MCF 10A (cell line): ENCODE data around the gene SPARC. TPM values are rescaled to one million over a fixed set of nuclear protein-coding genes. Genes with fewer than 3 reads are reported as not detected.

Experiments used
- BruUV-seq: library from RNA; stranded (reverse); fragments of 400-500 nt; replicated peaks from 2 replicates; lab custom pipeline; 2021; lab: Mats Ljungman, UMichigan
- CTCF ChIA-PET: fragments of 300-600 bp; sonication (Branson Sonifier 250); formaldehyde crosslinking; extraction: SDS; loops from one replicate; lab custom pipeline; 2021; ENCODE audit warnings: antibody characterized with exemption, inconsistent platforms; lab: Yijun Ruan, JAX
- POLR2A ChIA-PET: fragments of 300-600, 350-650 bp; sonication (Branson Sonifier 250); formaldehyde crosslinking; extraction: SDS; loops from one replicate; lab custom pipeline; 2020; ENCODE audit warnings: antibody characterized with exemption, inconsistent platforms; lab: Yijun Ruan, JAX
- DNase-seq: peaks from one replicate; pipeline ENCODE4 v3.0.0-alpha.2; 2018; ENCODE audit not compliant: unreplicated experiment
- H3K27ac Mint-ChIP-seq: one replicate; pipeline ENCODE4 v1.8.0; 2022; ENCODE audit warnings: mild to moderate bottlenecking, low read depth, mixed read lengths; ENCODE audit not compliant: unreplicated experiment
- H3K27me3 Mint-ChIP-seq: one replicate; pipeline ENCODE4 v1.8.0; 2022; ENCODE audit warnings: mixed read lengths; ENCODE audit not compliant: insufficient read depth, unreplicated experiment
- H3K36me3 Mint-ChIP-seq: one replicate; pipeline ENCODE4 v1.8.0; 2022; ENCODE audit warnings: mild to moderate bottlenecking, moderate library complexity, mixed read lengths; ENCODE audit not compliant: insufficient read depth, unreplicated experiment
- H3K4me1 Mint-ChIP-seq: one replicate; pipeline ENCODE4 v1.8.0; 2022; ENCODE audit warnings: mixed read lengths; ENCODE audit not compliant: insufficient read depth, unreplicated experiment
- H3K4me3 Mint-ChIP-seq: one replicate; pipeline ENCODE4 v1.8.0; 2022; ENCODE audit warnings: mild to moderate bottlenecking, moderate library complexity, mixed read lengths; ENCODE audit not compliant: unreplicated experiment
- H3K9me3 Mint-ChIP-seq: one replicate; pipeline ENCODE4 v1.8.0; 2022; ENCODE audit warnings: mixed read lengths; ENCODE audit not compliant: unreplicated experiment
- intact Hi-C: fragments of 100-400 bp; cut with micrococcal nuclease; formaldehyde crosslinking; loops from 2 replicates; pipeline ENCODE4 v1.14.1; 2022
- total RNA-seq: library from RNA; stranded (reverse); gene quantifications from 2 replicates; pipeline ENCODE4 v1.2.3, GENCODE V29; 2022
- TF ChIP-seq, protein P1 (sequence below): fragments of 200-600 bp; IDR thresholded peaks from one replicate; pipeline ENCODE4 v1.8.0; 2022; ENCODE audit warnings: antibody characterized with exemption, mild to moderate bottlenecking; ENCODE audit not compliant: unreplicated experiment

SPARC gene
- total RNA-seq, 1 experiment from 2014 or later: 32.6 TPM

DNA sequence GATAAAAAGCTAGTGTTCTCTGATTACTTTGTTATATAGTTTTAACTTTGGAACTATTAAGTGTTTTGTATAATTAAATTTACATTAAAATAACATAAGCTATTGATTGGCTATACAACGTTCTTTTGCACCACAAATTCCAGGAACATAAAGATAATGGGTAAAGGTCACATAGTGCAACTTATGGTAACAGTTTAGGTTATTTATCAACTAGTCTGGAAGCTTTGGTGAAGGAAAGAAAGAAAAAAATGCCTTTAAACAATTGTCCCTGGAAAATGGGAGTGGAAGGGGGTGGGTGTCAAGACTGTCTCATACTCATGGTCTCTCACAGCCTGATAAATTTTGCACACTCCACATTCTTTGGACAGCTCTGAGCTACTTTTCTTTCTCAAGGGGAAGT, 17.1 kb upstream of the SPARC start:
- intact Hi-C loops: no loop called here
- no peak for DNase-seq
- ChIA-PET CTCF (interaction anchor here (0.8 to 11.4 kb wide), 9 partner anchors 13 to 52 kb away, joined by 3 to 68 read pairs (median 5); no protein-coding TSS in a partner anchor), POLR2A (interaction anchor here (0.8 to 1.3 kb wide), 5 partner anchors 21 to 69 kb away, joined by 3 to 4 read pairs (median 3); partner anchors contain the start of gene G3BP1)
- H3K4me3 Mint-ChIP-seq: no peak overlapping the region
- H3K36me3 Mint-ChIP-seq: no peaks in the 10 kb centered on the region
- BruUV-seq: no TSS peak
- no peaks in the 10 kb centered on the region for H3K9me3 Mint-ChIP-seq
- H3K27me3 Mint-ChIP-seq: no peaks in the 10 kb centered on the region
- TF ChIP-seq, protein P1, sequence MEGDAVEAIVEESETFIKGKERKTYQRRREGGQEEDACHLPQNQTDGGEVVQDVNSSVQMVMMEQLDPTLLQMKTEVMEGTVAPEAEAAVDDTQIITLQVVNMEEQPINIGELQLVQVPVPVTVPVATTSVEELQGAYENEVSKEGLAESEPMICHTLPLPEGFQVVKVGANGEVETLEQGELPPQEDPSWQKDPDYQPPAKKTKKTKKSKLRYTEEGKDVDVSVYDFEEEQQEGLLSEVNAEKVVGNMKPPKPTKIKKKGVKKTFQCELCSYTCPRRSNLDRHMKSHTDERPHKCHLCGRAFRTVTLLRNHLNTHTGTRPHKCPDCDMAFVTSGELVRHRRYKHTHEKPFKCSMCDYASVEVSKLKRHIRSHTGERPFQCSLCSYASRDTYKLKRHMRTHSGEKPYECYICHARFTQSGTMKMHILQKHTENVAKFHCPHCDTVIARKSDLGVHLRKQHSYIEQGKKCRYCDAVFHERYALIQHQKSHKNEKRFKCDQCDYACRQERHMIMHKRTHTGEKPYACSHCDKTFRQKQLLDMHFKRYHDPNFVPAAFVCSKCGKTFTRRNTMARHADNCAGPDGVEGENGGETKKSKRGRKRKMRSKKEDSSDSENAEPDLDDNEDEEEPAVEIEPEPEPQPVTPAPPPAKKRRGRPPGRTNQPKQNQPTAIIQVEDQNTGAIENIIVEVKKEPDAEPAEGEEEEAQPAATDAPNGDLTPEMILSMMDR: no peak
- H3K27ac Mint-ChIP-seq: no peak overlapping the region
- H3K4me1 Mint-ChIP-seq: peaks cover 16% of the 10 kb centered on the region

DNA sequence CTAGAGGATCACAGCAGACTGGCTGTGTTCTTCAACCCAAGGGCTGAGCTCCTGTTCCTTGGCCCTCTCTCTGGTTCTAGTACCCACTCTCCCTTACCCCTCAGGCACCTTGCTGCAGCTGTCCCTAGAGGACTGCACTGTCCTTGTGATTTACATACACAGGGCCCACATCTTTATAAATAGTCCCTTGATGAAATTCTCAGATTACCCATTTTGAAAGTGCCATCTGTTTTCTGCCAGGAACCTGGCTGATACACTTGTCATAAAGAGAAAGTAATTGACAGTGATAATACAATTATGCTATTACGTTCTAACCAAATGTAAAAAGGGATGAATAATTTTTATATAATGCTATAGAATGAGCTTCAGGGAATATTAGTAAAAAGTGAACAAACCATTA, 16.5 kb upstream of the SPARC start:
- Mint-ChIP-seq H3K36me3 (no peaks in the 10 kb centered on the region), H3K4me3 (no peak overlapping the region), H3K27ac (no peak overlapping the region), H3K27me3 (no peaks in the 10 kb centered on the region), H3K9me3 (no peaks in the 10 kb centered on the region), H3K4me1 (peaks cover 18% of the 10 kb centered on the region)
- BruUV-seq: no TSS peak
- intact Hi-C loops: no loop called here
- CTCF ChIA-PET: interaction anchor here (0.7 to 11.4 kb wide), 11 partner anchors 12 to 54 kb away, joined by 3 to 68 read pairs (median 4); no protein-coding TSS in a partner anchor
- DNase-seq: no peak
- POLR2A ChIA-PET: interaction anchor here (0.6 to 1.3 kb wide), 6 partner anchors 9 to 70 kb away, joined by 3 to 5 read pairs (median 3); partner anchors contain the start of gene G3BP1
- TF ChIP-seq, protein P1: no peak

DNA sequence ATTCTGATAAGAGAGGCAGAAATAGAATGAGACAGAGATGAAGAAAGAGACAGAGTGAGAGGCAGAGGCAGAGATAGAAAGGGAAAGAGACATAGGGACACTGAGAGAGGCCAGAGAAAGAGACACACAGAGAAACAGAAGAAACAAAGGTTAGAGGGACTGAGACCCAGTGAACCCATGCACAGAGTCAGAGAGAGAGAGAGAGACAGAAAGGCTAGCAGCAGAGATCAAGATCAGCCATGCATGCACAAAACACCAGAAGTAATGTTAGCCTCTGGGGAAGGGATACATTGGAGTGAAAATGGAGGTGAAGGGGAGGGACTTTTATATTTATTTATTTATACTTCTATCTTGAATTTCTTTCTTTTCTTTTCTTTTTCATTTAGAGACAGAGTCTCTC, 14.1 kb upstream of the SPARC start:
- ChIA-PET POLR2A (interaction anchor here (0.6 kb wide), 1 partner anchor 169 kb away, joined by 4 read pairs; no protein-coding TSS in a partner anchor), CTCF (interaction anchor here (0.7 to 11.4 kb wide), 4 partner anchors 17 to 100 kb away, joined by 3 to 68 read pairs (median 10); no protein-coding TSS in a partner anchor)
- BruUV-seq: no TSS peak
- Mint-ChIP-seq H3K4me3 (no peak overlapping the region), H3K27me3 (no peaks in the 10 kb centered on the region), H3K9me3 (no peaks in the 10 kb centered on the region), H3K4me1 (peaks cover 18% of the 10 kb centered on the region), H3K36me3 (no peaks in the 10 kb centered on the region), H3K27ac (no peak overlapping the region)
- no peak for DNase-seq
- TF ChIP-seq, protein P1: no peak
- intact Hi-C loops: no loop called here

DNA sequence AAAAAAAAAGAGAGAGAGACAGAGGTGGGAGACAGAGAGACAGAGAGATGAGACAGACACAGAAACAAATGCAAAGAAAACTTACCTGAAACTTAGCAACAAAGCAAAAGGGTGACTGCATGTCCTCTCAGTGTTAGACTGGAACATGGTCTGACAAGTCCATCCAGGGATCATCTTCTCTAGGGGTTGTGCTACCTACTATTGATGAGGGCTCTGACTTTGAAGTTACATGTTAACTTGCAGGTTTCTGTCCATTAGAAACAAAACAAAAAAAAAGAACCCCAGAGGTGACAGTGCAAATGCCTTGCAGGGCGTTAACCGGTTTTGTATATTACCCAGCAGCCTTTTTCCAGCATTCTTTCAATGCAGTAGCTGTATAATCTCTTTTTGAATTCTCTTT, 13.6 kb upstream of the SPARC start:
- Mint-ChIP-seq H3K27me3 (no peaks in the 10 kb centered on the region), H3K4me1 (peaks cover 18% of the 10 kb centered on the region), H3K4me3 (no peak overlapping the region), H3K36me3 (no peaks in the 10 kb centered on the region), H3K27ac (peak overlapping the region; percentile 58), H3K9me3 (no peaks in the 10 kb centered on the region)
- TF ChIP-seq, protein P1: no peak
- no peak for DNase-seq
- ChIA-PET POLR2A (no interaction called here), CTCF (interaction anchor here (0.7 to 11.4 kb wide), 7 partner anchors 16 to 100 kb away, joined by 3 to 68 read pairs (median 4); no protein-coding TSS in a partner anchor)
- BruUV-seq: no TSS peak
- intact Hi-C loops: no loop called here
